GM19452 (cell line): ENCODE data around the gene BIRC5.
"Not testable (repeated sequence)": the region's sequence is repeated elsewhere in the genome, so short reads cannot be mapped to it uniquely, and the experiment has no call there.

Experiments
- ATAC-seq: cut with Tn5 transposase; IDR thresholded peaks from one replicate; pipeline ENCODE4 v1.9.1; 2021; ENCODE audit not compliant: unreplicated experiment

The BIRC5 gene

DNA sequence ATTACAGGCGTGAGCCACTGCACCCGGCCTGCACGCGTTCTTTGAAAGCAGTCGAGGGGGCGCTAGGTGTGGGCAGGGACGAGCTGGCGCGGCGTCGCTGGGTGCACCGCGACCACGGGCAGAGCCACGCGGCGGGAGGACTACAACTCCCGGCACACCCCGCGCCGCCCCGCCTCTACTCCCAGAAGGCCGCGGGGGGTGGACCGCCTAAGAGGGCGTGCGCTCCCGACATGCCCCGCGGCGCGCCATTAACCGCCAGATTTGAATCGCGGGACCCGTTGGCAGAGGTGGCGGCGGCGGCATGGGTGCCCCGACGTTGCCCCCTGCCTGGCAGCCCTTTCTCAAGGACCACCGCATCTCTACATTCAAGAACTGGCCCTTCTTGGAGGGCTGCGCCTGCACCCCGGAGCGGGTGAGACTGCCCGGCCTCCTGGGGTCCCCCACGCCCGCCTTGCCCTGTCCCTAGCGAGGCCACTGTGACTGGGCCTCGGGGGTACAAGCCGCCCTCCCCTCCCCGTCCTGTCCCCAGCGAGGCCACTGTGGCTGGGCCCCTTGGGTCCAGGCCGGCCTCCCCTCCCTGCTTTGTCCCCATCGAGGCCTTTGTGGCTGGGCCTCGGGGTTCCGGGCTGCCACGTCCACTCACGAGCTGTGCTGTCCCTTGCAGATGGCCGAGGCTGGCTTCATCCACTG lies at the start of gene BIRC5:
Gene BIRC5 (plus strand): TSS at position 238 of the 690 bp plus-strand sequence. CDS start 64 bp downstream, at position 302.
- no peak for ATAC-seq

DNA sequence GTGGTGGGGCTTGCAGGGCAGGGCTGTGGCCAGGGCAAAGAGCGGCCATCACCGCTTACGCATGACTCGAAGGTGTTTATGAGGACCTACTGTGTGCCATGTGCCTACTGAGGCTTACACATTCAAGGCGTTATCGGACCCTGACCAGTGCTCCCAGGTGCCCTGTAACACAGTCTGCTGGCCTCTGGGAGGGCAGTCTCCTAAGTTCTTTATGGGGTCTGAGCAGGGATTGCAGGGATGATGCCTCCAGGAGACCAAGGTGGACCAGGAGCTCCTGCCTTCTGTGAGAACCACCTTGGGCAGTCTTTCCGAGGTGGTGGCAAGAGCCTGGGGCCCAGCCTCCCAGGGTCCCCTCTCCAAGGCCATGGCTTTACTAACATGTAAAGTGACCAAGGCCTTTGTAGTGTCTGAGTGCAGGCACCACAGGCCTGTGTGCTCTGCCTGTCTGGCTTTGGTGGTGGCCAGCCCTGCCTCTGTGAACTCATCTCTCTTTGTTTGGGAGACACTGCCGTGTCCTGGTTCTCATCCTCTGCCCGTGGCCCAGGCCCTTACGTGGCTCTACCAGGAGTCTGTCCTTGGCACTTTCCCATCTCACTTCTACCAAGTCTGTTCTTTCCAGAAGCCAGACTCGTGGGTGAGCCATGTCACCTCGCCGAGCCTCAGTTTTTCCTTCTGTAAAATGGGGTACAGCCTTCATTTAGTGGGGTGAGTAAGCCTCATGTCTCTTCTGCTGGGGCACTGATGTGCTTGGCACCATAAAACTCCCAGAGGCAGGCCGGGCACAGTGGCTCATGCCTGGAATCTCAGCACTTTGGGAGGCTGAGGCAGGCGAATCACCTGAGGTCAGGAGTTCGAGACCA lies 49.1 kb upstream of the BIRC5 start:
- ATAC-seq: no peak

DNA sequence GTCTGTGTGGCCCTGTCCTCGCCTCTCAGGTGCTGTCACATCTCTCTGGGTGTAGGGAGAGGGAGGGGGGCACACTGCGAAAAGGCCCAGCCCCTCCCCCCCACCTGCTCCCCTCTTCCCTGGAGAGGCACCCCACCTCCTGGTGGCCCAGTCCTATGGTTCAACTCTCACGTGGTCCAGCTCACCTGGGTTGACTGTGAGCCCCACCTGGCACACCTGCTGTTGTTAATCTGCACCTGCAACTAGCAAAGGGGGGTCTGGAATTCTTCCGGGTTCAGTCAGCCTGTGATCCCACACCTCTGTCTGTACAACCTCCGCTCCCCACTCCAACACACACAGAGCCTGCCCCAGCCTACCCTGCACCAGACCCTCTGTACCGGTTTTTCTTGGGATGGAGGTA lies 47.6 kb upstream of the BIRC5 start:
- no peak for ATAC-seq

DNA sequence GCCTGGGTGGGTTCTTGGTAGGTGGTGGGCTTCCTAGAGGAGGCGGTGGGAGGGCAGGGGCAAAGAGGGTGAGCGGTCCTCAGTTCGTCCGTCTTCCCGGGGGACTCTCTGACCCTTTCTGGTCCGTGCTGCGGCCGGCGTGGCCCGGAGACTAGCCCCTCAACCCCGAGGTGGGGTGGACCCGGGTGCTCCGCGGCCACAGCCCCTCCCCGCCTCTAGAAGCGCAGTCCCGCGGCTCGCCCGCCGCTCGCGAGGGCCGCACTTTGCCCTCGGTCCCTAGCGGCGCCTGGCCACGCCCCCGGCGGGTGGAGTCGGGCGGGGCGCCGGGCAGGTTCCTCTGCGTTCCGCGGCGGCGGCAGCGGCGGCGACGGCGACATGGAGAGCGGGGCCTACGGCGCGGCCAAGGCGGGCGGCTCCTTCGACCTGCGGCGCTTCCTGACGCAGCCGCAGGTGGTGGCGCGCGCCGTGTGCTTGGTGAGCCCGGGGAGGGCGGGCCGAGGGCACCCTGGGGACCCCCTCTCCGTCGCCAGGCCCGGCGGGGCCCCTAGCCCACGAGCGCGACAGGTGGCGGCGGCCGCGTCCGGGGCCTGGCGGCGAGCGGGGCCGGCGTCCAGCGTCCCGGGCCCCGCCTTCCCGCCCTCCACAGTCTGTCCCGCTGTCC lies 45.7 kb upstream of the BIRC5 start, which contains the start of gene SYNGR2:
Gene SYNGR2 (plus strand): TSS at position 340 of the 661 bp plus-strand sequence. CDS start 36 bp downstream, at position 376.
- peak; percentile 55 for ATAC-seq

DNA sequence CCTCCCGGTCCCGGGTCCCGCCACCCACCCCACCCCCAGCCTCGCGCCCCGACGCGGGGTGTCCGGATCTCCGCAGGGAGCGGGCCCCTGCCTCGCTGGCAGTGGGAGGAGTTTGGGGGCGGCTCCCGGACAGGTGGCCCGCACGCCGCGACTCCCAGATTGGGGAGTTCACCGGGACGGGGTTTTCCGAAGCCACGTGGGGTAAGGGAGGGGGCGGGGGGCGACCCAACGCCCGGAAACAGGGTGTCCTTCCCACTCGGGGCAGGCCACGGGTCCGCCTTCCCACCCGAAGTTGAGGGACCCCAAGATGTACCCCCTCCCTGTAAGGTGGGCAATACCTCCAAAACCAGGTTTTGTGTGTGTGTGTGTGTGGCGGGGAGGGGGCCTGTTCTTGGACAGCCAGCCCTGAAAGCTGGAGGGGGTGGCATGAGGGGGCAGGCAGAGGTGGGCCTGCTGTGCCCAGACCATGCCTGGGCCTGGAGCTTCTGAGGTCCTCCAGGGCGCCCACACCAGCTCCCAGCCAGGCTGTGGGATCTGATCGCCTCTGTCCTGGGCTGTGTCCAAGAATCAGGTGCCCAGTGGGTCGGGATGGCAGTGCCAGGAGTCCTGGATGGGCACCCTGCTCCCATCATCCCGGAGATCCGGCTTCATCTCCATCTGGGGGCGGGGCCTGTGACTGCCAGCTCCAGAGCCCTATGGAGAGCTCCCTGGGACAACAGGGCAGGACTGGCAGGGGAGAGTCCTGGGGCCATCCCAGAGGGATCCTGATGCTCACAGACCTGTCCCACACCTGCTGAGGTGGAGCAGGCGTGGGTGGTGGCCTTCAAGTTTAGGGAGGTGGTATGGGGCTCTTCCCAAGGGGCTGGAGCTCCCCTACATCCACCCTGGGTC lies 44.9 kb upstream of the BIRC5 start:
- peak; percentile 9 for ATAC-seq

DNA sequence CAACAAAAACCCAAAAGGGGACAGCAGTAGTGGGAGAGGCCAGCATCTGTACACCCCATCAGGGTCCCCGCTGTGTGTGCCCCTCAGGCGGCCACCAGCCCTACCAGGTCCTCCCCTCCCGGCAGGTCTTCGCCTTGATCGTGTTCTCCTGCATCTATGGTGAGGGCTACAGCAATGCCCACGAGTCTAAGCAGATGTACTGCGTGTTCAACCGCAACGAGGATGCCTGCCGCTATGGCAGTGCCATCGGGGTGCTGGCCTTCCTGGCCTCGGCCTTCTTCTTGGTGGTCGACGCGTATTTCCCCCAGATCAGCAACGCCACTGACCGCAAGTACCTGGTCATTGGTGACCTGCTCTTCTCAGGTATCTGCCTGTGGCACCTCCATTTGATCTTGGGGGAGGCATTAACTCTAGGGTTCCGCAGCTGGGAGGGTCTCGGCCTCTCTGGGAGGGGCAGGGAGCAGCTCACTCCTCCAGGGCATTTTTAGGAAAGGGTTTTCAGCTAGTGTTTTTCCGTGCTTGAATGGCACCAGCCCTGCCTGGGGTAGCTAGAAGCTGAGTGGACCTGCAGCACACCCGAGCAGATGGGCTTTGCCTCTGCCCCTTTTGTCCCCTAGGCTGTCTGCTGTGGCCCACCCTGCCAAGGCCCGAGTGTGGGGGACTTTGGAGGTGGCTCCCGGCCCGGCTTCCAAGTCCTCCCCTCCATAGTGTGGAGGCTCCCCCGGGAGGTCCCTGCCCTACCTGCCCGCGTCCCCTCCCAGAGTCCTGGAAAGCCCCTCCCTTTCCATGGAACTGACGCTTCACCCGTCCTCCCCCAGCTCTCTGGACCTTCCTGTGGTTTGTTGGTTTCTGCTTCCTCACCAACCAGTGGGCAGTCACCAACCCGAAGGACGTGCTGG lies 43.1 kb upstream of the BIRC5 start:
- ATAC-seq: no peak

DNA sequence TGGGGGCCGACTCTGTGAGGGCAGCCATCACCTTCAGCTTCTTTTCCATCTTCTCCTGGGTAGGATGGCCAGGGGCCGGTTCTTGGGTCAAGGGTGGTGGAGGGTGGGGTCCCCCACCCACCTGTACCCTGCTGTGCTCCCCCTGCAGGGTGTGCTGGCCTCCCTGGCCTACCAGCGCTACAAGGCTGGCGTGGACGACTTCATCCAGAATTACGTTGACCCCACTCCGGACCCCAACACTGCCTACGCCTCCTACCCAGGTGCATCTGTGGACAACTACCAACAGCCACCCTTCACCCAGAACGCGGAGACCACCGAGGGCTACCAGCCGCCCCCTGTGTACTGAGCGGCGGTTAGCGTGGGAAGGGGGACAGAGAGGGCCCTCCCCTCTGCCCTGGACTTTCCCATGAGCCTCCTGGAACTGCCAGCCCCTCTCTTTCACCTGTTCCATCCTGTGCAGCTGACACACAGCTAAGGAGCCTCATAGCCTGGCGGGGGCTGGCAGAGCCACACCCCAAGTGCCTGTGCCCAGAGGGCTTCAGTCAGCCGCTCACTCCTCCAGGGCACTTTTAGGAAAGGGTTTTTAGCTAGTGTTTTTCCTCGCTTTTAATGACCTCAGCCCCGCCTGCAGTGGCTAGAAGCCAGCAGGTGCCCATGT lies 42.3 kb upstream of the BIRC5 start:
- ATAC-seq: not testable (repeated sequence)

DNA sequence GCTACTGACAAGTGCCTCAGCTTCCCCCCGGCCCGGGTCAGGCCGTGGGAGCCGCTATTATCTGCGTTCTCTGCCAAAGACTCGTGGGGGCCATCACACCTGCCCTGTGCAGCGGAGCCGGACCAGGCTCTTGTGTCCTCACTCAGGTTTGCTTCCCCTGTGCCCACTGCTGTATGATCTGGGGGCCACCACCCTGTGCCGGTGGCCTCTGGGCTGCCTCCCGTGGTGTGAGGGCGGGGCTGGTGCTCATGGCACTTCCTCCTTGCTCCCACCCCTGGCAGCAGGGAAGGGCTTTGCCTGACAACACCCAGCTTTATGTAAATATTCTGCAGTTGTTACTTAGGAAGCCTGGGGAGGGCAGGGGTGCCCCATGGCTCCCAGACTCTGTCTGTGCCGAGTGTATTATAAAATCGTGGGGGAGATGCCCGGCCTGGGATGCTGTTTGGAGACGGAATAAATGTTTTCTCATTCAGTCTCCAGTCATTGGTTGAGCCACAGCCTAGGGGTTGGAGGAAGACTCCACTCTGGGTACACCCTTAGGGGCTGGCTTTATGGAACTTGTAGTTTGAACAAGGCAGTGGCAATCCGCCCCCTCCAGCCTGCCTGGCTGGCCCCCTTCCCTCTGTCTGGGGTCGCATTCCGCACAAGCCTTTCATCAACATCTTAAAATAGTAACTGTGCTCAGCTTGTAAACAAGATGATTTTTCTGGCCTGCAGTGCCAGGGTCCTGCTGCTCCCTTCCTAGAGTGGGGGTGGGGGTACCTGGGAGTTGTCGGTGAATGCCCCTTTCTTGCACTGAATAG lies 41.6 kb upstream of the BIRC5 start:
- ATAC-seq: no peak

DNA sequence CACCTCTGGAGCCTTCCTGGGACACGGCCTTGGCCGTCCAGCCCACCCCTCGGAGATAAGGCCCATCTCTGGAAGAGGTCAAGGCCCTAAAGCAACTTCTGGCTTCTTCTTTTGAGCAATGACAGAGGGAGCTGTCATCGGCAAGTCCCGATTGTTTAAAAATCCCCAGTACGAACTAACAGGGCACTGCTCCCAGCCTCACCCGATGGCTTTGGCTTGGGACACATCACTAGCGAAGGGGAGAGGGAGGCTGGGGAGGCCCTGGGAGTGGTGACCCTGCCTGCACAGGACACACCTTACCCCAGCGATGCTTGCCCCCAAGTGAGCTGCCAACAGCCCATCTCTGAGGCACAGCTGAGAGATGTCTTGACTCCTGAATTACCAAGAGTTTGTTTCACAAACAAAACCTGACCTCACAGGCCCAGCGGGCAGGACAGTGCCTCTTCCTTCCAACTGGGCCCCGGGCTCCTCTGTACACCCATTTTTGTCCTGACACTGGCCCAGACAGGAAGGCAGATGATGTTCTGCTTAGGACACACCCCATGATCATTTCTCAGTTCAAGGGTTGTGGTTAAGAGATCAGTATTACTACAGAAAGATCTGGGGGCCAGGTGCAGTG lies 40.8 kb upstream of the BIRC5 start:
- peak; percentile 40 for ATAC-seq

DNA sequence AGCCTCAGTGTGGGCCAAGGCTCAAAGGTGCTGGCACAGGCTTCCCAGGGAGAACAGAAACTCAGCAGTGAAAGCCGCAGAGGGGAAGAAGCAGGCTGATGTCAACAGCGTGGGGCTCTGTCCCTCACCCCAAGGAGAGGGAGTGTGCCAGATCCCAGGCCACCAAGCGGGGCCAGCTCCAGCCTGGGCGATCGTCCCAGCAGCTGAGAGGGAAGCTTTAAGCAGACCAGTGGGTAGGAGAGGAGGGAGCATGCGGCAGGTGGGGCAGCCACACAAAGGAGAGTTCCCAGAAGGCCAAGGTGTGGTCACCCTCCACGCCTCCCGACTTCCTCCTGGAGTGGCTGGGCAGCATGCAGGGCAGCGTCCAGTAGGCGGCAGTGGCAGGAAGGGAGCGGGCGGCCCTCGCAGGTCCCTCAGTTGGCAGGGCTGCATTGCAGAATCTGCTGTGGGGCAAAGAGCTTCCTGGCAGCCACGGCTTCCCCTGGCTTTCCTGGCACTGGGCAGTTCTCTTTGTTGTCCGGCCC lies 39.6 kb upstream of the BIRC5 start:
- ATAC-seq: no peak

DNA sequence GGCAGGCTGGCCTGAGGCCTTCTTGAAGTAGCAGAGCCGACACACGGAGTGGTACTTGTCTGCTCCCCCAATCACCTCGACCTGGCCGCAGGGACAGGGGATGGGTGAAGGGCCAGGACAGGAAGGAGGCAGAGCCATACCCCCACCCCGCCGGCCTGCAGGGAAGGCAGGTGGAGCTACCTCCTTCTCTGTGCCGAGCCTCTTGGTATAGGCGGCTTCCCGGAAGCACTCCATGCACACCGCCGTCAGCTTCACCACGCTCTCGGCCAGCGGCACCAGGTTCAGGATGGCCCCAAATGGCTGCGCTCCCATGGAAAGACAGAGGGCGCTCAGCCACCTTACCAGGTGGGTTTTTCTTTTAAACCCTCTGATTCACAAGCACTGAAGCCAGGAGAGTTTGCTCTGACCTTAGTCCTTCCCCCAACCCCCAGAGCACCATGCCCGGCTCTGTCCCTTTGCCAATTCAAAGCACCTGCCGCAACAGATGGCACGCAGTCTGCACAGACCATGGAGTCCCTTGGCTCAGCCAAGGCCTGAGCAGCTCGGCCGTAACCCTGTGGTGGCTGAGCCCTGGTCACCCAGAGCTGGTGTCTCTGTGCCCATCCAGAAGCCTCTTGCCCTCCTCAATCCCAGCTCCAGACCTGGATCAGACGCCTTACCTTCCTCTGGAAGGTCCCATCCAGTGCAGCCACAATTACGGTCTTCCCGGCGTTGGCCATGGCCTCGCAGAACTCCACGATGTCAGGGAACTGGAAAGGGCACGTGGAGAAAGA lies 39.0 kb upstream of the BIRC5 start:
- ATAC-seq: no peak

DNA sequence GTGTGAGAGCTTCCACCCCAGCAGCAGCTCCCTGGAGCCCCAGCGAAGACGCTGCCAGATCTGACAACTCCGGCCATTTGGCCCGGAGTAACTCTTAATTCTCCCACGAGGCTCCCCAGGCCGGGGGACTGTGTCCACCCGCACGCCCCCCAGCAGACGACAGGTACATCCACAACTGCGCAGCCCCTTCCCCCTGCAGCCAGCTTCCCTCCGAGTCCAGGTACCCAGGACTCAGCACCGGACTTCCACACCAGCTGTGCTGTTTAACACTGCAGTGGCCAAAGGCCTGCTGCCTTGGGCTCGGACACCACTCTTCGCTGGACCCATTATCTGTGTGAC lies 38.4 kb upstream of the BIRC5 start:
- ATAC-seq: no peak

DNA sequence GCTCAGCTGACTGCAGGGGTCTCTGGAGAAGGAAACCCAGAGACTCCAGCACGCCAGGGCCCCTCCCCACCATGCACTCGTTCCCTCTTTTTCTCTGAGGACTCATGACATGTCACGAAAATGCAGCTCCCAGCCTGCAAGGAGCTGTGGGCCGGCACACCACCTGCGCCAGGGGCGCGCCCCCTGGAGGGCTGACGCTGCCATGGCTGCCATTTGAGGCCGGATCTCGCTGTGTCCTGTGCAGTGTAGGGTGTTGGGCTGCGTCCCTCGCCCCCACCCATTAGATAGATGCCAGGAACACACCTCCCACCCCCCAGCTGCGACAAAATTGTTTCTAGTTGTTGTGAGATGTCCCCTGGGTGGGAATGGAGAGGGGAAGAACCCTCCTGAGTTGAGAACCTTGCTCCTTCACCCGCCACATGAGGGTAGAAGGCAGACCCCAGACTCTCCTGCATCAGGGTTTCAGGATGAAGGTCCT lies 37.5 kb upstream of the BIRC5 start:
- ATAC-seq: no peak

DNA sequence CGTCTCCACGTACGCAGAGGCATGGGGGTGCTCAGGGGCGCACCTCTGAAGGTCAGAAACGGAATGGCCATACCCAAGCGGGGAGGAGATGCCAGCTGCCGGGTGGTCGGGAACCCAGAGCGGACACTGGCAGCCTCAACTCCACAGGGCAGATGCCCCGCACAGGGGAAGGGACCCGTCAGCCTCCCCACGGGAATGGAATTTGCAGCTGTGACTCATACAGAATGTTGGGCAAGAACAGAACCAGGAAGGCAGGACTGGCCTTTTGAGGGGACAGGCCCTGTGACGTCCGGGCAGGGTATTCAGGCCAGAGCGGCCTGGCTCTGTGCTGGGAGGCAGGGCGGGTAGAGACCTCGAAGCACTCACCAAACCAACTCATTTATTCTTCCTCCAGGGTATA lies 34.7 kb upstream of the BIRC5 start:
- ATAC-seq: no peak

DNA sequence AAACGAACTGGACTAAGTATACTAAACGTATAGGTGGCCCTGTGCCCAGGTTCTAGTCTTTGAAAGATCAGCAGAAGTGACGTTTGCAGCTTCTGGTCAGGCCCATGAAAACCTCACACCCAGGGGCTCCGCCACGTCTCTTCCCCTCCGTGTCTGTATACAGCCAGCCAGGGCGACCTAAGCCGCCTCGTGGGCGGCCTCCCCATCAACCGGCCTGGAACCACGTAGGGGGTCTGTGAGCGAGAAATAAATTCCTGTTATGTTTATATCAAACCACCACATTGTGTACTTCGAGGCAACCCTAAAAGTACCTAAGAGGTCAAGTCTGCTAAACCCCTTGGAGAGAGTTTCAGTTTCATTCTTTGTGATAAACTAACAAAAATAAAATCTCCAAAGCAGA lies 34.0 kb upstream of the BIRC5 start:
- no peak for ATAC-seq

DNA sequence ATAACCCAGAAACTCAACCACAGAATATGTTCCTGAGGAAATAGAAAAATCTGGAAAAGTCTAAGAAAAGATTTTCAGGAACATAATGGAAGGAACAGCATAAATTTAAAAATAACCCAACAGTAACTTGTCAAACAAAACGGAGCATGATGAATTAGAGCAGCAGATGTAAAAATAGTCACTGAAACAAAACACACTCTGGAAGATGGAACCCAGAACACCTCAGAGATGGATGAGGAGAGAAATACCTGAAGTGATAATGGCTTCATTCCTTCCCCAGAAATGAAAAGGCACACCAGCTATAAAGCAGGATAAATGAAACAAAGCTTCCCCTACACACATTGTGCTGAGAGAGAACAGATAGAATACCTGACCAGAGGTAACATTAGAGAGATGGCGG lies 33.5 kb upstream of the BIRC5 start:
- no peak for ATAC-seq

DNA sequence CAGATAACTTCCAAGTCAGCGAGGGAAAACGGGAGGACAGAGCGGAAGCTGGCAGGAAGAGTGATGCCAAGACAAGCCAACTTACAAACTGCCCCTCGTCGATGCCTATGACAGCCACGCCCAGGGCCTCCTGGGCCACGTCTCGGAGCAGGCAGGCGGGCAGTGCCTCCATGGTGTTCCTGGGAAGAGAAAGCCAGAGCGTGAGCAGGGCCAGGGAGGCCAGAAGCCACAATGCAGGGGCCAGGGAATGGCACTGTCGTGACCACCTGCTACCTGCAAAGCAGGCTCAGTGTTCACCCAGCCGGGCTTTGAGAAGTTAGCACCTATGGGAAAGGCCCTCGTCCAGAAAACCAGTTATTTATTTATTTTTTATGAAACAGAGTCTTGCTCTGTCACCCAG lies 31.5 kb upstream of the BIRC5 start:
- no peak for ATAC-seq
